Psoas muscle (tissue), 8 donors: ENCODE results near the gene GOLGA6L7. TPM values are rescaled to one million over a fixed set of nuclear protein-coding genes. Genes with fewer than 3 reads are reported as not detected.

Experiments used
- ATAC-seq, 4 donors: fragments of 200-7000 bp; cut with Tn5 transposase; one replicate each; pipeline ENCODE4 v1.9.1; 2020; ENCODE audit warnings: moderate library complexity in 3 of 4, mild to moderate bottlenecking in 2 of 4
- DNase-seq, 2 donors: peaks; one replicate each; pipeline ENCODE4 v3.0.0-alpha.2; 2020
- H3K27ac ChIP-seq: fragments of 200-600 bp; one replicate; pipeline ENCODE4 v1.8.0; 2022
- H3K27me3 ChIP-seq, 3 donors: fragments of 200-600 bp in 1 of 3; one replicate each; pipeline versions ENCODE4 v1.6.1 to v1.8.0; 2013 to 2022; ENCODE audit warnings: low read length in 2 of 3, mild to moderate bottlenecking in 2 of 3, moderate library complexity in 1 of 3; ENCODE audit not compliant: insufficient read depth in 3 of 3
- H3K36me3 ChIP-seq, 2 donors: fragments of 200-600 bp in 1 of 2; one replicate each; pipeline versions ENCODE4 v1.6.1 to v1.8.0; 2013 to 2022; ENCODE audit warnings: low read depth in 1 of 2, mild to moderate bottlenecking in 1 of 2, moderate library complexity in 1 of 2; ENCODE audit not compliant: insufficient read depth in 1 of 2
- H3K4me1 ChIP-seq: fragments of 200-600 bp; one replicate; pipeline ENCODE4 v1.8.0; 2022
- H3K4me3 ChIP-seq: fragments of 200-600 bp; one replicate; pipeline ENCODE4 v1.8.0; 2022; ENCODE audit warnings: mild to moderate bottlenecking
- H3K9me3 ChIP-seq: fragments of 200-600 bp; one replicate; pipeline ENCODE4 v1.8.0; 2022
- CTCF ChIP-seq: fragments of 200-600 bp; IDR thresholded peaks from one replicate; pipeline ENCODE4 v1.8.0; 2022; ENCODE audit warnings: antibody characterized with exemption
- WGBS, 3 donors: extraction: QIAGEN DNeasy Blood & Tissue Kit; methylation state at CpG; one replicate each; pipeline versions ENCODE4 v1.1.6 to v1.1.7; 2013; 5-methylcytosine and 5-hydroxymethylcytosine counted together
- intact Hi-C, 2 donors: fragments of 100-400 bp; cut with DNase I; formaldehyde crosslinking; loops; one replicate each; pipeline versions ENCODE4 v1.11.0 to v1.14.2; 2022
- polyA plus RNA-seq, 3 donors: library from polyadenylated mRNA; stranded (reverse); fragments of 200-250 nt; gene quantifications; one replicate each; pipeline ENCODE4 v1.2.3, GENCODE V29; 2013
- total RNA-seq, 4 donors: library from RNA; stranded (reverse); fragmentation: NEBNext Ultra II Directional in 2 of 4; extraction: Animal tissue kit (Norgen Biotek cat#: 25700) in 2 of 4; gene quantifications; one replicate each; pipeline versions ENCODE4 v1.2.1 to v1.2.4, GENCODE V29; 2021 to 2023
- donor health status: healthy with polysubstance abuse.
- donor health status: DM: no; HTN: no; CAD: no; lungs with moderate emphysema.
- donor health status: Bipolar disorder and iron deficiency.
- donor health status: healthy.
- donor health status: DM: yes; HTN: yes; CAD: no.
- donor health status: DM: no; HTN: no; CAD: no.
- donor health status: DM: no; HTN: no; CAD: no.
- donor health status: DM: yes; HTN: yes; CAD: no.

Gene GOLGA6L7
- total and polyA plus RNA-seq, 7 donors, result not detected

- Histone ChIP-seq H3K4me3 (peak overlapping the region; percentile 55), H3K27me3 (peaks cover 3 to 31% (median 14%) of the 10 kb centered on the region in 3 donors), H3K27ac (no peak overlapping the region), H3K4me1 (no peaks in the 10 kb centered on the region), H3K9me3 (no peaks in the 10 kb centered on the region), H3K36me3 (no peaks in the 10 kb centered on the region)
- no peak for ATAC-seq
- no peak for TF ChIP-seq CTCF
- intact Hi-C loops, result no loop called here
- WGBS, 3 donors, result 15 to 30% (median 20%) methylated on average over 35 to 61 of the region's 61 CpGs
- no peak for DNase-seq
These were observed 38.2 kb upstream of the GOLGA6L7 start for GRCh38 chr15:28886431-28887338.

- WGBS, 3 donors, result 1% methylated on average over 25 to 109 of the region's 109 CpGs
- Histone ChIP-seq H3K36me3 (no peaks in the 10 kb centered on the region), H3K9me3 (no peaks in the 10 kb centered on the region), H3K4me3 (peak within 1 kb of the TSS; percentile 55), H3K4me1 (no peaks in the 10 kb centered on the region), H3K27ac (no peak within 1 kb of the TSS), H3K27me3 (peaks cover 3 to 31% (median 14%) of the 10 kb centered on the region in 3 donors)
- ATAC-seq (peak in 1 of 4 donors; percentile 19), DNase-seq (no peak)
- intact Hi-C loops, result no loop called here
- TF ChIP-seq CTCF, result no peak
These were observed 37.4 kb upstream of the GOLGA6L7 start, which contains the start of gene APBA2 for GRCh38 chr15:28885630-28886430. Gene APBA2, plus strand, starts transcription at chr15:28885974. Its CDS starts 167,911 bp downstream, at chr15:29053885.

- Histone ChIP-seq H3K9me3 (no peaks in the 10 kb centered on the region), H3K4me3 (peak overlapping the region; percentile 55), H3K4me1 (no peaks in the 10 kb centered on the region), H3K27me3 (peaks cover 3 to 31% (median 14%) of the 10 kb centered on the region in 3 donors), H3K27ac (no peak overlapping the region), H3K36me3 (no peaks in the 10 kb centered on the region)
- no peak for DNase-seq
- no peak for TF ChIP-seq CTCF
- no peak for ATAC-seq
- intact Hi-C loops, result no loop called here
- 25 to 31% (median 25%) methylated on average over 21 to 31 of the region's 31 CpGs for WGBS, 3 donors
These were observed 36.7 kb upstream of the GOLGA6L7 start for GRCh38 chr15:28885128-28885629.

GRCh38 chr15:28884151-28884940 is 35.9 kb upstream of the GOLGA6L7 start:
- H3K4me1 ChIP-seq, result no peaks in the 10 kb centered on the region
- WGBS, 3 donors, result 85 to 92% (median 91%) methylated on average over 11 of the region's 11 CpGs
- DNase-seq (no peak), ATAC-seq (no peak)
- intact Hi-C loops, result no loop called here
- H3K27me3 ChIP-seq, result peaks cover 3 to 31% (median 14%) of the 10 kb centered on the region in 3 donors
- no peak for TF ChIP-seq CTCF
- no peaks in the 10 kb centered on the region for H3K36me3 ChIP-seq
- no peak overlapping the region for H3K27ac ChIP-seq
- H3K9me3 ChIP-seq, result no peaks in the 10 kb centered on the region
- no peak overlapping the region for H3K4me3 ChIP-seq
